IMR-90 (cell line): Measurements from ENCODE around the gene SLC5A1. TPM values are rescaled to one million over a fixed set of nuclear protein-coding genes. Genes with fewer than 3 reads are reported as not detected.

ENCODE experiments used
- ATAC-seq: fragments of 200-7000 bp; cut with Tn5 transposase; 2 replicates; pipeline ENCODE4 v1.9.1; 2020; ENCODE audit warnings: low read depth, mild to moderate bottlenecking, moderate library complexity
- BruUV-seq: library from RNA; stranded (reverse); fragments of 400-500 nt; replicated peaks from 2 replicates; lab custom pipeline; 2021; lab: Mats Ljungman, UMichigan
- CTCF ChIA-PET: fragments of 300-600 bp; formaldehyde crosslinking; extraction: SDS; loops from one replicate; lab custom pipeline; 2021; ENCODE audit warnings: antibody characterized with exemption; lab: Yijun Ruan, JAX
- POLR2A ChIA-PET: fragments of 300-600 bp; sonication (Branson Sonifier 250); formaldehyde crosslinking; loops from one replicate; lab custom pipeline; 2022; ENCODE audit warnings: antibody characterized with exemption; ENCODE audit not compliant: unreplicated experiment; lab: Charles Lee
- DNase-seq: peaks from one replicate; pipeline ENCODE4 v3.0.0; 2013
- H2AFZ ChIP-seq: replicated peaks from 2 replicates; pipeline ENCODE3; 2013; ENCODE audit warnings: low read length, mild to moderate bottlenecking; ENCODE audit not compliant: poor library complexity
- H2AK5ac ChIP-seq: 2 replicates; pipeline ENCODE4 v1.6.1; 2013; ENCODE audit warnings: low read depth, low read length, inconsistent platforms
- H2AK9ac ChIP-seq: replicated peaks from 2 replicates; pipeline ENCODE3; 2013; ENCODE audit warnings: mild to moderate bottlenecking, low read depth, low read length, moderate library complexity; ENCODE audit not compliant: poor library complexity
- H2BK120ac ChIP-seq: 2 replicates; pipeline ENCODE4 v1.6.1; 2013; ENCODE audit warnings: low read depth, low read length, inconsistent platforms
- H2BK15ac ChIP-seq: 3 replicates; pipeline ENCODE4 v1.6.1; 2013; ENCODE audit warnings: low read depth, low read length, inconsistent platforms
- H2BK20ac ChIP-seq: 2 replicates; pipeline ENCODE4 v1.6.1; 2013; ENCODE audit warnings: low read depth, mild to moderate bottlenecking, inconsistent platforms, low read length, moderate library complexity
- H2BK5ac ChIP-seq: 2 replicates; pipeline ENCODE4 v1.6.1; 2013; ENCODE audit warnings: mild to moderate bottlenecking, low read depth, low read length, inconsistent platforms; ENCODE audit not compliant: poor library complexity, severe bottlenecking
- H3K14ac ChIP-seq: replicated peaks from 2 replicates; pipeline ENCODE4 v1.6.1; 2013; ENCODE audit warnings: low read depth, low read length, inconsistent platforms
- H3K18ac ChIP-seq: 2 replicates; pipeline ENCODE4 v1.6.1; 2013; ENCODE audit warnings: low read depth, low read length, control low read depth
- H3K23ac ChIP-seq: 2 replicates; pipeline ENCODE4 v1.6.1; 2013; ENCODE audit warnings: low read depth, low read length, inconsistent platforms
- H3K27ac ChIP-seq: 2 replicates; pipeline ENCODE4 v1.5.1; 2013; ENCODE audit warnings: mild to moderate bottlenecking, control low read depth, low read length; ENCODE audit not compliant: insufficient read depth
- H3K27me3 ChIP-seq: 2 replicates; pipeline ENCODE4 v1.6.1; 2013; ENCODE audit warnings: low read length; ENCODE audit not compliant: control insufficient read depth, insufficient read depth
- H3K36me3 ChIP-seq: 2 replicates; pipeline ENCODE4 v1.6.1; 2013; ENCODE audit warnings: low read length, mixed read lengths; ENCODE audit not compliant: control insufficient read depth, insufficient read depth
- H3K4ac ChIP-seq: 2 replicates; pipeline ENCODE4 v1.6.1; 2013; ENCODE audit warnings: low read depth, low read length, inconsistent platforms
- H3K4me1 ChIP-seq: 2 replicates; pipeline ENCODE4 v1.6.1; 2013; ENCODE audit warnings: low read length, mixed read lengths; ENCODE audit not compliant: control insufficient read depth, insufficient read depth
- H3K4me2 ChIP-seq: 2 replicates; pipeline ENCODE4 v1.6.1; 2013; ENCODE audit warnings: low read depth, mild to moderate bottlenecking, control low read depth, low read length, moderate library complexity
- H3K4me3 ChIP-seq: 2 replicates; pipeline ENCODE4 v1.5.1; 2013; ENCODE audit warnings: low read depth, mild to moderate bottlenecking, control low read depth, low read length, moderate library complexity; ENCODE audit not compliant: insufficient read depth
- H3K56ac ChIP-seq: 2 replicates; pipeline ENCODE4 v1.6.1; 2013; ENCODE audit warnings: low read length, inconsistent platforms; ENCODE audit not compliant: insufficient read depth; ENCODE audit errors: extremely low read depth
- H3K79me1 ChIP-seq, 2 experiments: 2 replicates each; pipeline ENCODE4 v1.6.1; 2013; ENCODE audit warnings: low read length in 2 of 2, inconsistent platforms in 1 of 2, low read depth in 1 of 2
- H3K9ac ChIP-seq: 2 replicates; pipeline ENCODE4 v1.6.1; 2013; ENCODE audit warnings: low read depth, low read length, control low read depth
- H3K9me1 ChIP-seq: 2 replicates; pipeline ENCODE4 v1.6.1; 2013; ENCODE audit warnings: low read length, inconsistent platforms; ENCODE audit not compliant: insufficient read depth
- H3K9me3 ChIP-seq: 2 replicates; pipeline ENCODE4 v1.6.1; 2013; ENCODE audit warnings: low read length; ENCODE audit not compliant: control insufficient read depth, insufficient read depth
- H4K20me1 ChIP-seq: 2 replicates; pipeline ENCODE4 v1.6.1; 2013; ENCODE audit warnings: low read length, inconsistent platforms; ENCODE audit not compliant: insufficient read depth
- H4K5ac ChIP-seq: 2 replicates; pipeline ENCODE4 v1.6.1; 2013; ENCODE audit warnings: mild to moderate bottlenecking, low read depth, low read length, control low read depth
- H4K8ac ChIP-seq, 2 experiments: 2 replicates each; pipeline ENCODE4 v1.6.1; 2013; ENCODE audit warnings: low read depth in 2 of 2, low read length in 2 of 2, control low read depth in 1 of 2, inconsistent platforms in 1 of 2
- H4K91ac ChIP-seq: 2 replicates; pipeline ENCODE4 v1.6.1; 2013; ENCODE audit warnings: low read depth, low read length, inconsistent platforms; ENCODE audit not compliant: insufficient read depth
- BHLHE40 ChIP-seq: fragments of 150-350 bp; IDR thresholded peaks from 2 replicates; pipeline ENCODE4 v1.6.1; 2016; ENCODE audit warnings: mild to moderate bottlenecking, low read depth, low read length
- CEBPB ChIP-seq: IDR thresholded peaks from 2 replicates; pipeline ENCODE4 v1.6.1; 2012; ENCODE audit warnings: low read depth, low read length, improper control_type of control experiment
- CHD1 ChIP-seq: IDR thresholded peaks from 2 replicates; pipeline ENCODE4 v1.6.1; 2012; ENCODE audit warnings: low read depth, low read length, improper control_type of control experiment
- FOS ChIP-seq: fragments of 150-350 bp; IDR thresholded peaks from 2 replicates; pipeline ENCODE4 v1.6.1; 2016; ENCODE audit warnings: low read depth, low read length
- MAFK ChIP-seq: IDR thresholded peaks from 2 replicates; pipeline ENCODE4 v1.6.1; 2012; ENCODE audit warnings: low read depth, low read length, improper control_type of control experiment
- MAZ ChIP-seq: IDR thresholded peaks from 2 replicates; pipeline ENCODE4 v1.6.1; 2012; ENCODE audit warnings: low read depth, mild to moderate bottlenecking, low read length, improper control_type of control experiment, moderate library complexity, borderline replicate concordance
- MXI1 ChIP-seq: IDR thresholded peaks from 2 replicates; pipeline ENCODE4 v1.6.1; 2012; ENCODE audit warnings: low read depth, mild to moderate bottlenecking, low read length, moderate library complexity, borderline replicate concordance
- NFE2L2 ChIP-seq: fragments of 150-350 bp; IDR thresholded peaks from 2 replicates; pipeline ENCODE4 v1.6.1; 2016; ENCODE audit warnings: low read depth, mild to moderate bottlenecking, low read length
- POLR2A ChIP-seq: IDR thresholded peaks from 2 replicates; pipeline ENCODE4 v1.6.1; 2012; ENCODE audit warnings: mild to moderate bottlenecking, low read depth, low read length
- RAD21 ChIP-seq: IDR thresholded peaks from 2 replicates; pipeline ENCODE4 v1.6.1; 2012; ENCODE audit warnings: low read length, improper control_type of control experiment
- RCOR1 ChIP-seq: IDR thresholded peaks from 2 replicates; pipeline ENCODE4 v1.6.1; 2012; ENCODE audit warnings: mild to moderate bottlenecking, low read length, improper control_type of control experiment; ENCODE audit not compliant: insufficient replicate concordance
- RFX5 ChIP-seq: IDR thresholded peaks from 2 replicates; pipeline ENCODE4 v1.8.0; 2012; ENCODE audit warnings: low read depth, mild to moderate bottlenecking, low read length, moderate library complexity
- SMC3 ChIP-seq: fragments of 150-350 bp; IDR thresholded peaks from 2 replicates; pipeline ENCODE4 v1.6.1; 2016; ENCODE audit warnings: low read depth, mild to moderate bottlenecking, antibody characterized with exemption, low read length, moderate library complexity
- WGBS, 2 experiments: methylation state at CpG; one replicate each; pipeline versions ENCODE4 v1.1.5 to v1.1.7; 2013; ENCODE audit warnings: missing lambda C conversion rate in 2 of 2; ENCODE audit not compliant: insufficient read length in 1 of 2; ENCODE audit errors: extremely low coverage in 2 of 2; 5-methylcytosine and 5-hydroxymethylcytosine counted together
- dilution Hi-C: fragments of 300-500 bp; cut with HindIII; formaldehyde crosslinking; loops from one replicate; pipeline ENCODE4 v1.14.3; 2018; ENCODE audit warnings: low sequenced_read_pairs; ENCODE audit not compliant: unreplicated experiment
- in situ Hi-C: fragments of 300-500 bp; cut with MboI; formaldehyde crosslinking; loops from 3 replicates; pipeline ENCODE4 v1.14.3; 2019; ENCODE audit warnings: low sequenced_read_pairs, inconsistent platforms, mixed read lengths
- intact Hi-C: fragments of 100-400 bp; cut with micrococcal nuclease; formaldehyde crosslinking; loops from 2 replicates; pipeline ENCODE4 v1.10.0; 2022
- polyA plus RNA-seq, 3 experiments: library from polyadenylated mRNA; depleted of rRNA; stranded (reverse); fragments of >200 nt; gene quantifications; 2 replicates each; pipeline ENCODE4 v1.2.3, GENCODE V29; 2012; ENCODE audit warnings: low replicate concordance in 1 of 3
- total RNA-seq: library from RNA; depleted of rRNA; stranded (reverse); fragments of >200 nt; gene quantifications from 2 replicates; pipeline ENCODE4 v1.2.3, GENCODE V29; 2012
- TF ChIP-seq, protein P1 (sequence below): fragments of 150-350 bp; IDR thresholded peaks from 2 replicates; pipeline ENCODE4 v1.6.1; 2017; ENCODE audit warnings: mild to moderate bottlenecking, antibody characterized with exemption, low read length, low read depth
- TF ChIP-seq, protein P2 (sequence below): conservative IDR thresholded peaks from 2 replicates; pipeline ENCODE4 v1.5.1; 2012; ENCODE audit warnings: mild to moderate bottlenecking, low read depth, low read length, improper control_type of control experiment
- TF ChIP-seq, protein P3 (sequence below): fragments of 150-350 bp; IDR thresholded peaks from 2 replicates; pipeline ENCODE4 v1.6.1; 2016; ENCODE audit warnings: low read depth, mild to moderate bottlenecking, low read length, moderate library complexity, borderline replicate concordance

SLC5A1 gene
- total and polyA plus RNA-seq, 2 of the 4 experiments (the other 2 are of a cell fraction), result not detected

GRCh38 chr22:32112380-32112779 lies 69.3 kb downstream of the SLC5A1 start:
- no peak overlapping the region for H3K18ac ChIP-seq
- no CpG with 5 or more reads among the region's 2 CpGs for WGBS, 2 experiments
- ATAC-seq (no peak), DNase-seq (no peak)
- no peak overlapping the region for H4K5ac ChIP-seq
- no peak overlapping the region for H4K91ac ChIP-seq
- intact Hi-C loops, result no loop called here
- BruUV-seq, result no TSS peak
- H2BK5ac ChIP-seq, result no peak overlapping the region
- H3K9me3 ChIP-seq, result no peaks in the 10 kb centered on the region
- ChIA-PET POLR2A (no interaction called here), CTCF (no interaction called here)
- dilution Hi-C loops, result no loop called here
- no peak overlapping the region for H3K27ac ChIP-seq
- no peak overlapping the region for H2AK5ac ChIP-seq
- H3K4ac ChIP-seq, result no peak overlapping the region
- peaks cover 5% of the 10 kb centered on the region for H3K27me3 ChIP-seq
- in situ Hi-C loops, result no loop called here
- H4K8ac ChIP-seq, result no peak overlapping the region
- no peak overlapping the region for H2BK20ac ChIP-seq
- H2AK9ac ChIP-seq, result no peak overlapping the region
- no peak overlapping the region for H3K56ac ChIP-seq
- no peaks in the 10 kb centered on the region for H3K9me1 ChIP-seq
- no peak overlapping the region for H3K4me2 ChIP-seq
- H3K36me3 ChIP-seq, result no peaks in the 10 kb centered on the region
- no peak overlapping the region for H3K4me3 ChIP-seq
- H4K20me1 ChIP-seq, result no peaks in the 10 kb centered on the region
- no peaks in the 10 kb centered on the region for H3K79me1 ChIP-seq
- H3K23ac ChIP-seq, result no peak overlapping the region
- TF ChIP-seq FOS (no peak), NFE2L2 (no peak), MXI1 (no peak), MAZ (no peak), POLR2A (no peak), CHD1 (no peak), BHLHE40 (no peak), RAD21 (no peak), SMC3 (no peak), RCOR1 (no peak), MAFK (no peak), RFX5 (no peak), CEBPB (no peak)
- TF ChIP-seq, protein P1, sequence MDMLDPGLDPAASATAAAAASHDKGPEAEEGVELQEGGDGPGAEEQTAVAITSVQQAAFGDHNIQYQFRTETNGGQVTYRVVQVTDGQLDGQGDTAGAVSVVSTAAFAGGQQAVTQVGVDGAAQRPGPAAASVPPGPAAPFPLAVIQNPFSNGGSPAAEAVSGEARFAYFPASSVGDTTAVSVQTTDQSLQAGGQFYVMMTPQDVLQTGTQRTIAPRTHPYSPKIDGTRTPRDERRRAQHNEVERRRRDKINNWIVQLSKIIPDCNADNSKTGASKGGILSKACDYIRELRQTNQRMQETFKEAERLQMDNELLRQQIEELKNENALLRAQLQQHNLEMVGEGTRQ, result no peak
- TF ChIP-seq, protein P2, sequence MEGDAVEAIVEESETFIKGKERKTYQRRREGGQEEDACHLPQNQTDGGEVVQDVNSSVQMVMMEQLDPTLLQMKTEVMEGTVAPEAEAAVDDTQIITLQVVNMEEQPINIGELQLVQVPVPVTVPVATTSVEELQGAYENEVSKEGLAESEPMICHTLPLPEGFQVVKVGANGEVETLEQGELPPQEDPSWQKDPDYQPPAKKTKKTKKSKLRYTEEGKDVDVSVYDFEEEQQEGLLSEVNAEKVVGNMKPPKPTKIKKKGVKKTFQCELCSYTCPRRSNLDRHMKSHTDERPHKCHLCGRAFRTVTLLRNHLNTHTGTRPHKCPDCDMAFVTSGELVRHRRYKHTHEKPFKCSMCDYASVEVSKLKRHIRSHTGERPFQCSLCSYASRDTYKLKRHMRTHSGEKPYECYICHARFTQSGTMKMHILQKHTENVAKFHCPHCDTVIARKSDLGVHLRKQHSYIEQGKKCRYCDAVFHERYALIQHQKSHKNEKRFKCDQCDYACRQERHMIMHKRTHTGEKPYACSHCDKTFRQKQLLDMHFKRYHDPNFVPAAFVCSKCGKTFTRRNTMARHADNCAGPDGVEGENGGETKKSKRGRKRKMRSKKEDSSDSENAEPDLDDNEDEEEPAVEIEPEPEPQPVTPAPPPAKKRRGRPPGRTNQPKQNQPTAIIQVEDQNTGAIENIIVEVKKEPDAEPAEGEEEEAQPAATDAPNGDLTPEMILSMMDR, result no peak
- TF ChIP-seq, protein P3, sequence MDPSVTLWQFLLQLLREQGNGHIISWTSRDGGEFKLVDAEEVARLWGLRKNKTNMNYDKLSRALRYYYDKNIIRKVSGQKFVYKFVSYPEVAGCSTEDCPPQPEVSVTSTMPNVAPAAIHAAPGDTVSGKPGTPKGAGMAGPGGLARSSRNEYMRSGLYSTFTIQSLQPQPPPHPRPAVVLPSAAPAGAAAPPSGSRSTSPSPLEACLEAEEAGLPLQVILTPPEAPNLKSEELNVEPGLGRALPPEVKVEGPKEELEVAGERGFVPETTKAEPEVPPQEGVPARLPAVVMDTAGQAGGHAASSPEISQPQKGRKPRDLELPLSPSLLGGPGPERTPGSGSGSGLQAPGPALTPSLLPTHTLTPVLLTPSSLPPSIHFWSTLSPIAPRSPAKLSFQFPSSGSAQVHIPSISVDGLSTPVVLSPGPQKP, result no peak
- H3K9ac ChIP-seq, result no peak overlapping the region
- H2BK15ac ChIP-seq, result no peak overlapping the region
- H2BK120ac ChIP-seq, result no peak overlapping the region
- no peak overlapping the region for H2AFZ ChIP-seq
- no peaks in the 10 kb centered on the region for H3K4me1 ChIP-seq
- H3K14ac ChIP-seq, result no peak overlapping the region
